HG03097 (cell line): ENCODE results near the gene RBCK1.
"Not testable (repeated sequence)": the region's sequence is repeated elsewhere in the genome, so short reads cannot be mapped to it uniquely, and the experiment has no call there.

ENCODE experiments used
- ATAC-seq: cut with Tn5 transposase; IDR thresholded peaks from one replicate; pipeline ENCODE4 v1.9.1; 2021; ENCODE audit not compliant: unreplicated experiment, low FRiP score

The RBCK1 gene

DNA sequence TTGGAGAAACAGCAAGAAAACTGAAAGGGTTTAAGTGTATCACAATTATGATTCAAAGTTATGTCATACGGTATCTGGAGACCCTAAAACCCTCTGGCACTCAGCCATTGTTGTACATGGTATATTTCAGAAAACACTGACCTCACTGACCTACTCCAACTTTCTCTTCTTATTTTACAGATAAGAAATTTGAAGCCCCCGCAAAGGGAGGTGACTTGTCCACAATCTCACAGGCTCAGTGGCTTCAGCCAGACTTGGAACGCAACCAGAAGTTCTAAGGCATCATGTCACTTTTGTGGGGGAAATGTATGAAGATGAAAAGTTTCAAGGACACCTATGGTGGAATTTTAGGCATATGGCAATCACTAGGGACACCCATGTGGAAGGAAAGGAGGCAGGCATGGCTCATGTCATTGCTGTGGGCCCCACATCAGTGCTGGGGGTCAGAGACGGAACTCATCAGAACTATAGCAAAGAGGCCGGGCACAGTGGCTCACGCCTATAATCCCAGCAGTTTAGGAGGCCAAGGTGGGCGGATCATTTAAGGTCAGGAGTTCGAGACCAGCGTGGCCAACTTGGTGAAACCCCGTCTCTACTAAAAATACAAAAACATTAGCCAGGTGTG, 32.7 kb upstream of the RBCK1 start:
- ATAC-seq = no peak

GRCh38 chr20:376089-376488, 32.0 kb upstream of the RBCK1 start:
- ATAC-seq = no peak

DNA sequence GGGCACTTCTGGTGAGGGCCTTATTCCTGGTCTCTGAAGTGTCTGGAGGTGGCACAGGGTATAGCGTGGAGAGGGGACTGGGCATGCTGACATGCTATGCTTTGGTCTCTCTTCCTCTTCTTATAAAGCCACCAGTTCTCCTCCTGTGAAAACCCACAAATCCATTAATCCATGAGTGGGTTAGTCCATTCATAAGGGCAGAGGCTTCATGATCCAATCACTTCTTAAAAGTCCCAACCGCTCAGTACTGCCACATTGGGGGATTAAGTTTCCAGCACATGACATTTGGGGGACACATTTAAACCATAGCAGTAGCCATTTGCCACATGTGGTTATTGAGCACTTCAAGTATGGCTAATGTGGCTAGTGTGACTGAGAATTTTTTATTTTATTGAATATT, 31.3 kb upstream of the RBCK1 start:
- ATAC-seq = no peak

- ATAC-seq = not testable (repeated sequence)
Observed at GRCh38 chr20:377578-377977, 30.5 kb upstream of the RBCK1 start.

- ATAC-seq = no peak
Observed at GRCh38 chr20:378961-379336, 29.1 kb upstream of the RBCK1 start.

GRCh38 chr20:380763-381580, 27.1 kb upstream of the RBCK1 start:
- peak; percentile 37 for ATAC-seq

GRCh38 chr20:381581-382290, 26.4 kb upstream of the RBCK1 start:
- ATAC-seq = peak; percentile 61

DNA sequence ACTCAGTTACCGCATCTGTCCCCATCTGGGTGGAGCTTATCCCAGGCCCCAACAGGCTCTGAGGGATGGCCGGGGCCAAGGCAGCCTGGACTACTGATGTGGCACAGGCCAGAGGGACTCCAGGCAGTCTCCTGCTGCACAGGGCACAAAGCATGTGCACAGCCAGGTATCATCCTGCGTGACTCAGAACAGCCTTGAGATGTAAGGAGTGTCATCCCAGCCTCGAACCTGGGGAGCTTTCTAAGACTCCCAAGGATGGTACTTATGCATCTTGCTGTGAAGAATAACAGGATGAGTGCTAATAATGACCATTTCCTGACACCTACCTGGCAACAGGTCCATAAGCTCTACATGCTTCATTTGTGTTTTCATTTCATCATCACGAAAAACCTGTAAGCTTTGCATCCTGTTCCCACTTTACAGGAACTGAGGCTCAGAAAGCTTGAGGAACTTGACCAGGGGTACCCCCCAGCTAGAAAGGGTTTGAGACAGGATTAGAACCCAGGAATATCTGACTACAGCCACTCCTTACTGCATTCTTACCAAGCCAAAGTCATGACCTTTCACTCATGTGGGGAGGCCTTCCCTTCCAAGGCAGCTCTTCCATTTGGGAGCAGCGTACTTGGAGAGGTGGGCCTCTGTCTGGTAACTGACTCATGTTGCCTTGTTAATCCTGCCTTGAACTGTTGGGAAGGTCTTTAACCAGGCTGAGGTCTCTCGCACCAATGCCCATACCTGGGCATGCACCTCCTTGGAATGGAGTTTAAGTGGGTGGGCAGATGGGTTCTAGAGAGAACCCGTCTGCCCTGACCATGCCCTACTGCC, 25.6 kb upstream of the RBCK1 start:
- no peak for ATAC-seq

- ATAC-seq = no peak
Observed at GRCh38 chr20:383889-384288, 24.2 kb upstream of the RBCK1 start.

DNA sequence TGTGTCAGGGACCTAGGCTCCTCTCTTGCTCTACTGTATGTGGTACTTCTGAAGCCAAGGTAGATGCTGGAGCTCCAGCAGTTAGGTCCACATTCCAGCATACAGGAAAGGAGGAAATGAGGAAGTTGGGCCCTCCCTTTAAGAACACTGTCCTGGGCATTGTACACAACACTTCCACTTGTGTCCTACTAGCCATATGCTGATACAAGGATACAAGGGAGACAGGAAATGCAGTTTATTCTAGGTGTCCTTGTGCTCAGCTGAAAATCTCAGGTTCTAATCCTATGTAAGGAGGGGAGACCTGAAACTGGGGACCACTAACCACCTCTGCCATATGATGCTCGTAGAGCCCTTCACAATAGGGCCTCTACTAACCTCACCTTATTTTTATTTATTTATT, 23.4 kb upstream of the RBCK1 start:
- ATAC-seq = no peak

- no peak for ATAC-seq
Observed at GRCh38 chr20:385448-385847, 22.7 kb upstream of the RBCK1 start.

GRCh38 chr20:386634-387033, 21.5 kb upstream of the RBCK1 start:
- not testable (repeated sequence) for ATAC-seq

DNA sequence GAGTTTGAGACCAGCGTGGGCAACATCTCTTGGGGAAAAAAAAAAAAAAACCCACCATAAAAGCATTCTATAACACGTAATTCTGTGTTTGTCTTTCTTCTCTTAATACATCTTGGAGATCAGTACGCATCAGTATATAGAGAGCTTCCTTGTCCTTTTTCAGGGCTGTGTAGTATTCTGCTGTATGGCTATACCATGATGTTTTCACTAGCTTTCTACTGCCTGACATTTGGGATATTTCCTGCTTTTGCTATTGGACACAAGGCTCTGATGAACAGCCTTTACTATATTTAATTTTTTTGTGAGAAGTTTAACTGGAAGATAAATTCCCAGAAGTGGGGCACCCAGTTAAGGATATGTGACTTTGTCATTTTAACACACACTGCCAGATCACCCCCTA, 20.6 kb upstream of the RBCK1 start:
- no peak for ATAC-seq

GRCh38 chr20:388034-388994, 19.8 kb upstream of the RBCK1 start:
- no peak for ATAC-seq

GRCh38 chr20:389220-389619, 18.9 kb upstream of the RBCK1 start:
- no peak for ATAC-seq

GRCh38 chr20:391041-391711, 16.9 kb upstream of the RBCK1 start:
- no peak for ATAC-seq

DNA sequence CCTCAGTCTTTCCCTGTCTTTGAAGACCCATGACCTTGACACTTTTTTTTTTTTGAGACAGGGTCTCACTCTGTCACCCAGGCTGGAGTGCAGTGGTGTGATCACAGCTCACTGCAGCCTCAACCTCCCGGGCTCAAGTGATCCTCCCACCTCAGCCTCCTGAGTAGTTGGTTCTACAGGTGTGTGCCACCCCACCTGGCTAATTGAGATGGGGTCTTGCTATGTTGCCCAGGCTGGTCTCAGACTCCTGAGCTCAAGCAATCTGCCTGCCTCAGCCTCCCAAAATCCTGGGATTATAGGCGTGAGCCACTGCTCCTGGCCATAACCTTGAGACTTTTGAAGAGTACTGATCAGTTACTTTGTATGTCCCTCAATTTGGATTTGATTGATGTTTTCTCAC, 14.8 kb upstream of the RBCK1 start:
- ATAC-seq = not testable (repeated sequence)

DNA sequence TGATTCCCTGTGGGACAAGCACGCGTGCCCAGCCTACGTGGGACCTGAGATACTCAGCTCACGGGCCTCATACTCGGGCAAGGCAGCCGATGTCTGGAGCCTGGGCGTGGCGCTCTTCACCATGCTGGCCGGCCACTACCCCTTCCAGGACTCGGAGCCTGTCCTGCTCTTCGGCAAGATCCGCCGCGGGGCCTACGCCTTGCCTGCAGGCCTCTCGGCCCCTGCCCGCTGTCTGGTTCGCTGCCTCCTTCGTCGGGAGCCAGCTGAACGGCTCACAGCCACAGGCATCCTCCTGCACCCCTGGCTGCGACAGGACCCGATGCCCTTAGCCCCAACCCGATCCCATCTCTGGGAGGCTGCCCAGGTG, 11.9 kb upstream of the RBCK1 start:
- no peak for ATAC-seq
